Fibroblast of mammary gland (primary cell): ENCODE data around the gene MUC5B.
"Not testable (repeated sequence)": the region's sequence is repeated elsewhere in the genome, so short reads cannot be mapped to it uniquely, and the experiment has no call there.

Experiments
- DNase-seq: peaks from one replicate; pipeline ENCODE4 v3.0.0-alpha.2; 2010; ENCODE audit warnings: low read depth
- H3K4me3 ChIP-seq: 2 replicates; pipeline ENCODE4 v1.5.1; 2011; ENCODE audit warnings: low read depth, mild to moderate bottlenecking, low read length, moderate library complexity; ENCODE audit not compliant: control insufficient read depth
- TF ChIP-seq, protein P1 (sequence below): conservative IDR thresholded peaks from 2 replicates; pipeline ENCODE4 v1.5.1; 2011; ENCODE audit warnings: low read depth, low read length, inconsistent platforms; ENCODE audit not compliant: control insufficient read depth, insufficient read depth

Gene MUC5B

DNA sequence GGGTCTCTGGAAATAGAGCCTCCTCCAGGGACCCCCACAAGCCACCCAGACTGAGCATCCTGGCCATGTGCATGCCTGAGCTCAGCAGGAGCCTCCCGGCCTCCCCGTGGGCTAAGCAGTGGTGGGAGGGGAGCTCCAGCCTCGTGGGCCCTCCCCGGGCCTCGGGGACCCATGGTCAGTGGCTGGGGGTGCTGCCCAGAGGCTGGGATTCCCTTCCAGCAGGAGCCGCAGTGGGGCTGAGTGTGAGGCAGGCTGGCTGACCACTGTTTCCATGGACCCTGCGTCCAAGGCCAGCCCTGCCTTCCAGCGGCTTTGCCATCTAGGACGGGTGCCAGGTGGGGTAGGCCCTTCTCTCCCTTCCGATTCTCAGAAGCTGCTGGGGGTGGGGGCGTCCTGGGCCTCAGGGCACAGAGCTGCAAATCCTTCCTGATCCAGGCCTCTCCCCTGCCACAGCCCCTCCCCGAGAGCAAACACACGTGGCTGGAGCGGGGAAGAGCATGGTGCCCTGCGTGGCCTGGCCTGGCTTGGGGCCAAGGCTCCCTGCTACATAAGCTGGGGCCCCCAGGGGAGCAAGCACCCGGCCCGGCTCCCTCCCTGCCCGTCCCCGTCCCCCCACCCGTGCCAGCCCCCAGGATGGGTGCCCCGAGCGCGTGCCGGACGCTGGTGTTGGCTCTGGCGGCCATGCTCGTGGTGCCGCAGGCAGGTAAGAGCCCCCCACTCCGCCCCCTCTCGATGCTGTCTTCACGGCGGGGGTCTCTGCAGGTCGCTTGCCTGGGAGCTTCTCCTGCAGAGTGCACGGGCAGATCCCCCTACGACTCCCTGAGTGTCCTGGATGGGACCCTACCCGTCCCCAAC, at the start of gene MUC5B:
MUC5B (plus strand) TSS at position 576 of the 855 bp plus-strand sequence; CDS start at position 634, 58 bp downstream.
- no peak within 1 kb of the TSS for H3K4me3 ChIP-seq
- DNase-seq: no peak
- TF ChIP-seq, protein P1, sequence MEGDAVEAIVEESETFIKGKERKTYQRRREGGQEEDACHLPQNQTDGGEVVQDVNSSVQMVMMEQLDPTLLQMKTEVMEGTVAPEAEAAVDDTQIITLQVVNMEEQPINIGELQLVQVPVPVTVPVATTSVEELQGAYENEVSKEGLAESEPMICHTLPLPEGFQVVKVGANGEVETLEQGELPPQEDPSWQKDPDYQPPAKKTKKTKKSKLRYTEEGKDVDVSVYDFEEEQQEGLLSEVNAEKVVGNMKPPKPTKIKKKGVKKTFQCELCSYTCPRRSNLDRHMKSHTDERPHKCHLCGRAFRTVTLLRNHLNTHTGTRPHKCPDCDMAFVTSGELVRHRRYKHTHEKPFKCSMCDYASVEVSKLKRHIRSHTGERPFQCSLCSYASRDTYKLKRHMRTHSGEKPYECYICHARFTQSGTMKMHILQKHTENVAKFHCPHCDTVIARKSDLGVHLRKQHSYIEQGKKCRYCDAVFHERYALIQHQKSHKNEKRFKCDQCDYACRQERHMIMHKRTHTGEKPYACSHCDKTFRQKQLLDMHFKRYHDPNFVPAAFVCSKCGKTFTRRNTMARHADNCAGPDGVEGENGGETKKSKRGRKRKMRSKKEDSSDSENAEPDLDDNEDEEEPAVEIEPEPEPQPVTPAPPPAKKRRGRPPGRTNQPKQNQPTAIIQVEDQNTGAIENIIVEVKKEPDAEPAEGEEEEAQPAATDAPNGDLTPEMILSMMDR: no peak

- H3K4me3 ChIP-seq, DNase-seq: not testable (repeated sequence)
These were observed 49.5 kb upstream of the MUC5B start for GRCh38 chr11:1173396-1173795.

- H3K4me3 ChIP-seq: no peak overlapping the region
- TF ChIP-seq, protein P1: no peak
- no peak for DNase-seq
These were observed 48.2 kb upstream of the MUC5B start for GRCh38 chr11:1174441-1175370.

DNA sequence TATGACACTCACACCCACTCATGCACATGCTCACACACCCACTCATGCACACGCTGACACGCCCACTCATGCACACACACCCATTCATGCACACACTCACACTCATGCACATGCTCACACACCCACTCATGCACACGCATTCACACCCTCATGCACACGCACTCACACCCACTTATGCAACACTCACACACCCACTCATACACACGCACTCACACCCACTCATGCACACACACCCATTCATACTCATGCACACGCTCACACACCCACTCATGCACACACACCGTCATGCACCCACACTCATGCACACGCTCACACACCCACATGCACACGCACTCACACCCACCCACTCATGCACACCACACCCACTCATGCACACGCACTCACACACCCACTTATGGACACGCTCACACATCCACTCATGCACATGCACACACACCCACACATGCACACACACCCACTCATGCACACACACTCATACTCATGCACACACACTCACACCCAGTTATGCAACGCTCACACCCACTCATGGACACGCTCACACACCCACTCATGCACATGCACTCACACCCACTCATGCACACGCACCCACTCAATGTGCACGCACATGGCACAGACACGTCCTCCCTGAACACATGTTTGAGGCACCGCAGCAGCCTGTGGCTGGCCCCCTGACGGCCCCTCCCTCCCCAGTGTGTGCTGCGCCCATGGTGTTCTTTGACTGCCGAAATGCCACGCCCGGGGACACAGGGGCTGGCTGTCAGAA, 47.2 kb upstream of the MUC5B start:
- H3K4me3 ChIP-seq: no peak overlapping the region
- TF ChIP-seq, protein P1: no peak
- no peak for DNase-seq

DNA sequence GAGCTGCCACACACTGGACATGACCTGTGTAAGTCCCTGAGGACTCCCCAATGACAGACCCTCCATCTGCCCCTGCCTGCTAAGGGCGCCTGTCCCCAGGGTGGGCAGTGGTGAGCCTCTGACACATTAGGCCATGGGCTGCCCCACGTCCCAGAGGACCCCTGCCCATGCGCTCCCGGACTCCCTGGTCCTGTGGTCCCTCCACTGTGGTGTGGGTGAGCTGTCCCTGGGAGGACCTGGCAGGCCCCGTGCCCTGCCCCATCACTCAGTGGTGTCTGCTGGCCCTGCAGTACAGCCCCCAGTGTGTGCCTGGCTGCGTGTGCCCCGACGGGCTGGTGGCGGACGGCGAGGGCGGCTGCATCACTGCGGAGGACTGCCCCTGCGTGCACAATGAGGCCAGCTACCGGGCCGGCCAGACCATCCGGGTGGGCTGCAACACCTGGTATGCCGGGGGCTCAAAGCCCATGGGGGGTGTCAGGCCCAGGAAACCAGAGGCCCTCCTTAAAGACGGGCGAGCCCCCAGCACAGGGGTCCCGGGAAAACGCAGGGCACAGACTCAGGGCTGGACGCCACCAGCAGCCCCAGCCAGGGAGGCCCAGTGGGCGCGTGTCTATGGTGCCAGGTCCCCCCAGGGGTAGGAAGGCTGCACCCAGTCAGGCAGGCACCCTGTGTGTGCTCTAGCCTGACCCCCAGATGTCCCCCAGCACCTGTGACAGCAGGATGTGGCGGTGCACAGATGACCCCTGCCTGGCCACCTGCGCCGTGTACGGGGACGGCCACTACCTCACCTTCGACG, 46.4 kb upstream of the MUC5B start:
- DNase-seq: no peak
- H3K4me3 ChIP-seq: no peak overlapping the region
- TF ChIP-seq, protein P1: no peak

DNA sequence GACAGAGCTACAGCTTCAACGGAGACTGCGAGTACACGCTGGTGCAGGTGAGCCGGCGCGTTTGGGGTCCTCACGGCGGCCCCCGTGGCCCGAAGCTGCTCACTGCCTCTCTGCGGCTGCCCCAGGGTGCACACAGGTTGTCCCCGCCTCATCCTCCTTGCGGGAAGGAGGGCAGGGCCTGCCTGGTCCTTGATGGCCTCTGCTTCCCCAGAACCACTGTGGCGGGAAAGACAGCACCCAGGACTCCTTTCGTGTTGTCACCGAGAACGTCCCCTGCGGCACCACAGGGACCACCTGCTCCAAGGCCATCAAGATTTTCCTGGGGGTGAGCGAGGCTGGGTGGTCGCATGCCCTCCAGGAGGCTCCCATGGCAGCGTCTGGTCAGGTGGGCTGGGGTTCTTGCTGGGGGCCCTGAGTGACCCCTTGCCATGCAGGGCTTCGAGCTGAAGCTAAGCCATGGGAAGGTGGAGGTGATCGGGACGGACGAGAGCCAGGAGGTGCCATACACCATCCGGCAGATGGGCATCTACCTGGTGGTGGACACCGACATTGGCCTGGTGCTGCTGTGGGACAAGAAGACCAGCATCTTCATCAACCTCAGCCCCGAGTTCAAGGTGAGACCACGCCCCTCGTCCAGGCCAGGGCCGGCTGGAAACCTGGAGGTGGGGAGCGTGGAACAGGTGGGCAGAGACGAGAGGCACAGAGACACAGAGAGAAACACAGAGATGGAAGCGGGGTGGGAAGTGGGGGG, 45.7 kb upstream of the MUC5B start:
- TF ChIP-seq, protein P1: no peak
- no peak for DNase-seq
- no peak overlapping the region for H3K4me3 ChIP-seq
